ENCODE results near the gene CDKN2AIP.
"Not testable (repeated sequence)": the region's sequence is repeated elsewhere in the genome, so short reads cannot be mapped to it uniquely, and the experiment has no call there.

DNA sequence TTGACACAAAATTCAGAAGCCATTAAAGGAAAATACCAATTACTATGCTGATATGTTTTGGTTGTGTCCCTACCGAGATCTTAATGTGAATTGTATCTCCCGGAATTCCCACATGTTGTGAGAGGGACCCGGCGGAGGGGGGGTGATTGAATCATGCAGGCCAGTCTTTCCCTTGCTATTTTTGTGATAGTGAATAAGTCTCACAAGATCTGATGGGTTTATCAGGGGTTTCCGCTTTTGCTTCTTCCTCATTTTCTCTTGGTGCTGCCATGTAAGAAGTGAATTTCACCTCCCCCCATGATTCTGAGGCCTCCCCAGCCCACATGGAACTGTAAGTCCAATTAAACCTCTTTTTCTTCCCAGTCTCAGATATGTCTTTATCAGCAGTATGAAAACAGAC lies 21.4 kb downstream of the CDKN2AIP start:
- not testable (repeated sequence) for TF ChIP-seq CTCF (conservative IDR thresholded peaks at IDR 0.05; ENCODE audit: low read depth, low read length); EZH2 (IDR thresholded peaks at IDR 0.05; ENCODE audit: borderline replicate concordance, low read depth, low read length, poor library complexity, severe bottlenecking)
